ENCODE data around the gene CHCHD4.

GRCh38 chr3:14147066-14147435, 22.4 kb upstream of the CHCHD4 start:
- TF ChIP-seq MAX (CRISPR knock-in tag; IDR thresholded peaks at IDR 0.05) (no peak), ATF1 (CRISPR knock-in tag; IDR thresholded peaks at IDR 0.05) (no peak), ESRRA (CRISPR knock-in tag; IDR thresholded peaks at IDR 0.05; ENCODE audit: borderline replicate concordance) (no peak), ETV6 (CRISPR knock-in tag; IDR thresholded peaks at IDR 0.05) (no peak), CBFB (CRISPR knock-in tag; IDR thresholded peaks at IDR 0.05; ENCODE audit: low read depth) (no peak), JUN (CRISPR knock-in tag; IDR thresholded peaks at IDR 0.05) (no peak)
- TF ChIP-seq, protein P1, sequence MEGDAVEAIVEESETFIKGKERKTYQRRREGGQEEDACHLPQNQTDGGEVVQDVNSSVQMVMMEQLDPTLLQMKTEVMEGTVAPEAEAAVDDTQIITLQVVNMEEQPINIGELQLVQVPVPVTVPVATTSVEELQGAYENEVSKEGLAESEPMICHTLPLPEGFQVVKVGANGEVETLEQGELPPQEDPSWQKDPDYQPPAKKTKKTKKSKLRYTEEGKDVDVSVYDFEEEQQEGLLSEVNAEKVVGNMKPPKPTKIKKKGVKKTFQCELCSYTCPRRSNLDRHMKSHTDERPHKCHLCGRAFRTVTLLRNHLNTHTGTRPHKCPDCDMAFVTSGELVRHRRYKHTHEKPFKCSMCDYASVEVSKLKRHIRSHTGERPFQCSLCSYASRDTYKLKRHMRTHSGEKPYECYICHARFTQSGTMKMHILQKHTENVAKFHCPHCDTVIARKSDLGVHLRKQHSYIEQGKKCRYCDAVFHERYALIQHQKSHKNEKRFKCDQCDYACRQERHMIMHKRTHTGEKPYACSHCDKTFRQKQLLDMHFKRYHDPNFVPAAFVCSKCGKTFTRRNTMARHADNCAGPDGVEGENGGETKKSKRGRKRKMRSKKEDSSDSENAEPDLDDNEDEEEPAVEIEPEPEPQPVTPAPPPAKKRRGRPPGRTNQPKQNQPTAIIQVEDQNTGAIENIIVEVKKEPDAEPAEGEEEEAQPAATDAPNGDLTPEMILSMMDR (IDR thresholded peaks at IDR 0.05) = no peak
- TF ChIP-seq, protein P2, sequence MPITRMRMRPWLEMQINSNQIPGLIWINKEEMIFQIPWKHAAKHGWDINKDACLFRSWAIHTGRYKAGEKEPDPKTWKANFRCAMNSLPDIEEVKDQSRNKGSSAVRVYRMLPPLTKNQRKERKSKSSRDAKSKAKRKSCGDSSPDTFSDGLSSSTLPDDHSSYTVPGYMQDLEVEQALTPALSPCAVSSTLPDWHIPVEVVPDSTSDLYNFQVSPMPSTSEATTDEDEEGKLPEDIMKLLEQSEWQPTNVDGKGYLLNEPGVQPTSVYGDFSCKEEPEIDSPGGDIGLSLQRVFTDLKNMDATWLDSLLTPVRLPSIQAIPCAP (CRISPR knock-in tag; IDR thresholded peaks at IDR 0.05) = no peak
- TF ChIP-seq, protein P3, sequence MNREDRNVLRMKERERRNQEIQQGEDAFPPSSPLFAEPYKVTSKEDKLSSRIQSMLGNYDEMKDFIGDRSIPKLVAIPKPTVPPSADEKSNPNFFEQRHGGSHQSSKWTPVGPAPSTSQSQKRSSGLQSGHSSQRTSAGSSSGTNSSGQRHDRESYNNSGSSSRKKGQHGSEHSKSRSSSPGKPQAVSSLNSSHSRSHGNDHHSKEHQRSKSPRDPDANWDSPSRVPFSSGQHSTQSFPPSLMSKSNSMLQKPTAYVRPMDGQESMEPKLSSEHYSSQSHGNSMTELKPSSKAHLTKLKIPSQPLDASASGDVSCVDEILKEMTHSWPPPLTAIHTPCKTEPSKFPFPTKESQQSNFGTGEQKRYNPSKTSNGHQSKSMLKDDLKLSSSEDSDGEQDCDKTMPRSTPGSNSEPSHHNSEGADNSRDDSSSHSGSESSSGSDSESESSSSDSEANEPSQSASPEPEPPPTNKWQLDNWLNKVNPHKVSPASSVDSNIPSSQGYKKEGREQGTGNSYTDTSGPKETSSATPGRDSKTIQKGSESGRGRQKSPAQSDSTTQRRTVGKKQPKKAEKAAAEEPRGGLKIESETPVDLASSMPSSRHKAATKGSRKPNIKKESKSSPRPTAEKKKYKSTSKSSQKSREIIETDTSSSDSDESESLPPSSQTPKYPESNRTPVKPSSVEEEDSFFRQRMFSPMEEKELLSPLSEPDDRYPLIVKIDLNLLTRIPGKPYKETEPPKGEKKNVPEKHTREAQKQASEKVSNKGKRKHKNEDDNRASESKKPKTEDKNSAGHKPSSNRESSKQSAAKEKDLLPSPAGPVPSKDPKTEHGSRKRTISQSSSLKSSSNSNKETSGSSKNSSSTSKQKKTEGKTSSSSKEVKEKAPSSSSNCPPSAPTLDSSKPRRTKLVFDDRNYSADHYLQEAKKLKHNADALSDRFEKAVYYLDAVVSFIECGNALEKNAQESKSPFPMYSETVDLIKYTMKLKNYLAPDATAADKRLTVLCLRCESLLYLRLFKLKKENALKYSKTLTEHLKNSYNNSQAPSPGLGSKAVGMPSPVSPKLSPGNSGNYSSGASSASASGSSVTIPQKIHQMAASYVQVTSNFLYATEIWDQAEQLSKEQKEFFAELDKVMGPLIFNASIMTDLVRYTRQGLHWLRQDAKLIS (CRISPR knock-in tag; IDR thresholded peaks at IDR 0.05; ENCODE audit: borderline replicate concordance) = no peak
